Purkinje cell (primary cell): ENCODE measurements around the gene SHISA7. TPM values are rescaled to one million over a fixed set of nuclear protein-coding genes. Genes with fewer than 3 reads are reported as not detected.

Source experiments
- polyA plus RNA-seq: library from polyadenylated mRNA; unstranded; fragments of >200 nt; fragmentation: Nextera tagmentation; gene quantifications from 2 replicates; pipeline ENCODE4 v1.2.1, GENCODE V29; 2014

SHISA7 gene
- polyA plus RNA-seq: 0.62 TPM in 1 of 2 replicates, not detected in the other

GRCh38 chr19:55443045-55443823, at the start of gene SHISA7:
SHISA7 (minus strand) TSS chr19:55443300; CDS start chr19:55442863, 437 bp downstream.

DNA sequence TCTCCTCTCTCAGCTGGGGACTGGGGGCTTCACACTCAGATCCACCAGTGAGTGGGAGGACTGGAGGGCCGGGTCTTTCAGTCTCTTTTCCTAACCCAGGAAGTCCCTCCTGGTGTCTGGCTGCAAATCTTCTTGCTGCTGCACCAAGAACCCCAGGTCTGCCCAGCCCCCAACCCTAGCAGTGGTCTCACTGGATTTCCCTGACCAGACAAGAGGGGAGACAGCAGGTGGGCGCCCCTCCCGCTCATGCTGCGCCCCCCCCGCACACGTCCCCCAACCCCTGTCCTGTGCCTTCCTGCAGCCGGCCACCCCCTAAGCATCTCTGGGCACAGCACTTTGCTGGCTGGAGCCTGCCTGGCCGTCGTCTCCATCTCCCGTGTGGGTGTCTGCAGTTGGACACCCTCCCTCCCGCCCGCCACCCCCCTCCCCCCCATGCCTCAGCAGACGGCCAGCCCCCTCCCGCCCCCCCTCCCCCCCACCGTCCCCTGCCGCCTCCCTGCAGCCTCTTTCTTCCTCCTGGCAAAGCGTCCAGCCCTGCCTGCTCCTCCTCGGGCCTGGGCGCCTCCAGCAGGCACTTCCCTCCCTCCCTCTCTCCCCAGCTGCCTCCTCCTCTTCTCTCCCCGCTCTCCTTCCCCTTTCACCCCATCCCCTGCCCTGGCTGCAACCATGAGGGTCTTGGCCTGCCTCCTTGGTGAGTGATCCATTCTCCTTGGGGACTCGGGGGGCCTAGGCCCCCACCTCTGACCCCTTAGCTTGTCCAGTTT, 45.0 kb upstream of the SHISA7 start, which contains the start of gene SSC5D:
Gene SSC5D (plus strand): TSS at position 513 of the 764 bp plus-strand sequence. CDS start 154 bp downstream, at position 667.

DNA sequence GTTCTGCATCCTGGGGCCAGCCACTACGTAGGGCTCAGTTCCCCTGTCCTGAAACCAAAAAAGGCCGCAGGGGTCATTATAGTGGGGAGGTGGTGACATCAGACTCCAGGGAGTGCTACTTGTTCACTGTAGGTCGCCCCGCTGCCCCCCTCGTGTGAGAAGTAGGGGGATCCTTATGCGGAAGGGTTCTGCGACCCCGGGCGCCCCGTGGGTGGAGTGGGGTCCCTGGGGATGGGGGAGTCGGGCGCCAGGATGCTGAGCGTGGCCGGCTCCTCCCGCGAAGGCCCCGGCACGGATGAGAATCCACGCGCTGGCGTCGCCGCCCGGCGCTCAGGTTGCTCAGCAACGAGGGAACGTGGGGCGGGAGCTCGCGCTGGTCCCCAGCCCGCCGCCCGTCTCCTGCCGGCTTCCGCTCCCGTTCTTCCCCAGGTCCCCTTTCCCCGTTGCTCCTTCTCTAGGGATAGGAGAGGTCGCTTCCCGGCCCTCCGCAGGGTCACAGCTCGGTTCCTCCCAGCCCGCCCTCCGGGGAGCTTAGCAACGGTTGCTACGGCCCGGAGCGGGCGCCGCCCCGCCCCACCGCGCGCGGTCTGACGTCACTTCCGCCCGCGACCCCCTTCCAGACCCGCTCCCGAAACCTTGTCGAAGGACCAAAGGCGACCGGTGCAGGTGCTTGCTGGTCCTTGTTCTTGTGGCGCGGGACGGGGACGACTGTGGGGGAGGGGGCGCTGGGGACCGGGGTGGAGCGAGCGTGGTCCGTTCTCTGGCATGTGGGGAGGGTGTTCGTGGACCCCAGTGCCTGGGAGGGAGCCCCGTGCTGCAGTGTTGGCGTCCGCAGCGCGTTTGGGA, 41.7 kb upstream of the SHISA7 start, which contains the start of gene NAT14:
Gene NAT14 (plus strand): TSS at position 596 of the 846 bp plus-strand sequence. CDS start 521 bp downstream, outside the sequence.

GRCh38 chr19:55476100-55476775, 33.1 kb upstream of the SHISA7 start, which contains the start of gene ZNF628:
ZNF628 (plus strand) TSS chr19:55476617; CDS start chr19:55479911, 3,294 bp downstream.

GRCh38 chr19:55464662-55465054, 21.6 kb upstream of the SHISA7 start, which contains the start of gene C19orf85:
C19orf85 (minus strand) TSS chr19:55464751; CDS start chr19:55464554, 197 bp downstream.

GRCh38 chr19:55461259-55461973, 18.3 kb upstream of the SHISA7 start, which contains the start of gene ISOC2:
ISOC2 (minus strand) TSS chr19:55461642; CDS start chr19:55456486, 5,156 bp downstream.

DNA sequence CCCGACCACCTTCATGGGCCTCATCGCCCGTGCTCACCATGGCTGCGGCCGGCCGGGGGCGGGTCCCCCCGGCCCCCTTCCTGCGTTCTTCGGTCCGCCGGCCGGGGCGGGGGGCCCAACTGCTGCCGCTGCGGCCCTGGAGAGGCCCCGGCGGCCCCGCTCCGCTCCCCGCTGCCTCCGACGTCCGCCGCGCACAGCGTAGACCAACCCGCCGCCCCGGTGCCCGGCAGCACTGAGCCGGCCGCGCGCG, 35.6 kb downstream of the SHISA7 start, which contains the start of gene UBE2S:
Gene UBE2S (minus strand): TSS at position 239 of the 250 bp plus-strand sequence. CDS start 199 bp downstream, at position 40.

DNA sequence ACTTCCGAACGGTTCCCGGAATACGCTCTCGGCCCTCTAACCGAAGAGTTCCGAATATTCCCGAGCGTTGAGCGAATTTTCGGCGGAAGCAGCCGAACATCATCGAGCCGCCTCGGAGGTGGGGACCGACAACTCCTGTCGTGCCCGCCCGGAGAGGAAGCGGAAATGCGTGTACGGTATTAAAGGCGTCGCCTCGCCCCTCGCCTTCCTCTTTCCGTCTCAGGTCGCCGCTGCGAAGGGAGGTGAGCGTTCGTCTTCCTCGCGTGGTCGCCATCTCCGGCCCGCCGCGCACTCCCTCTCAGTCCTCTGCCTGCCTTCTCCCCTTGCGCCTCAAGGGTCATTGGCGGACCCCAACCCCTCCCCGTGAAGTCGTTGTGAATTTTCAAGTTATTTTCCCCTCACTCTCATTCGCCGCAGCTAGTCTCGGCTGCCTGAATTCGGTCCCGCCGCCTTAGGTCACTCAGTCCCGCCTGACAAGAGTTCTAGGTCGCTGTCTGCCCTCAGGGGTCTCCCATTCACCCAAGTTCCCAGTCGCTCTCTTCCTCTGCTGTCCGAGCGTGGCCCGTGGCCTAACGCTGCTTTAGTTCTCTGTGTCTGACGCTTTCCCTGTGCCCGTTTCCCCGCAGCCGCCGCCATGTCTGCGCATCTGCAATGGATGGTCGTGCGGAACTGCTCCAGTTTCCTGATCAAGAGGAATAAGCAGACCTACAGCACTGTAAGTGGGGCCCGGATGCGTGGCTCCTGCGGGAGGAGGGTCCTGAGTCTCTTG, 57.2 kb downstream of the SHISA7 start, which contains the start of gene RPL28:
Gene RPL28 (plus strand): TSS at position 209 of the 769 bp plus-strand sequence. CDS start 426 bp downstream, at position 635.

GRCh38 chr19:55384131-55384919, 58.8 kb downstream of the SHISA7 start, which contains the start of gene TMEM238:
TMEM238 (minus strand) TSS chr19:55384292; CDS start chr19:55384259, 33 bp downstream.

Other genes with a start within 250 kb of the SHISA7 start
- gene PTPRH, start 233.8 kb downstream of the SHISA7 start, polyA plus RNA-seq: 1.0 TPM in 1 of 2 replicates, not detected in the other
- gene TMEM86B, start 214.5 kb downstream of the SHISA7 start, polyA plus RNA-seq: 0.27 and 1.3 TPM in 2 replicates
- gene PPP6R1, start 184.3 kb downstream of the SHISA7 start, polyA plus RNA-seq: 1.3 and 2.7 TPM in 2 replicates
- gene HSPBP1, start 163.2 kb downstream of the SHISA7 start, polyA plus RNA-seq: 5.9 and 10.4 TPM in 2 replicates
- gene BRSK1, start 159.3 kb downstream of the SHISA7 start, polyA plus RNA-seq: 0.44 and 2.8 TPM in 2 replicates
- not detected in 2 replicates for gene TMEM150B, start 118.0 kb downstream of the SHISA7 start, polyA plus RNA-seq
- gene KMT5C, start 103.4 kb downstream of the SHISA7 start, polyA plus RNA-seq: 0.77 TPM in 1 of 2 replicates, not detected in the other
- gene COX6B2, start 88.6 kb downstream of the SHISA7 start, polyA plus RNA-seq: not detected in 2 replicates
- gene GARIN5B, start 80.0 kb downstream of the SHISA7 start, polyA plus RNA-seq: not detected in 2 replicates
- gene IL11, start 72.8 kb downstream of the SHISA7 start, polyA plus RNA-seq: not detected in 2 replicates
- gene TMEM190, start 66.5 kb downstream of the SHISA7 start, polyA plus RNA-seq: not detected in 2 replicates
- gene TMEM238, start 59.0 kb downstream of the SHISA7 start, polyA plus RNA-seq: not detected in 2 replicates
- gene RPL28, start 57.4 kb downstream of the SHISA7 start, polyA plus RNA-seq: 339 and 376 TPM in 2 replicates
- gene UBE2S, start 35.5 kb downstream of the SHISA7 start, polyA plus RNA-seq: 1.3 and 1.6 TPM in 2 replicates
- gene ISOC2, start 18.3 kb upstream of the SHISA7 start, polyA plus RNA-seq: 0.93 and 1.2 TPM in 2 replicates
- gene C19orf85, start 21.5 kb upstream of the SHISA7 start, polyA plus RNA-seq: not detected in 2 replicates
- not detected in 2 replicates for gene ZNF628, start 33.3 kb upstream of the SHISA7 start, polyA plus RNA-seq
- gene NAT14, start 41.9 kb upstream of the SHISA7 start, polyA plus RNA-seq: 26.9 and 43.3 TPM in 2 replicates
- gene SSC5D, start 45.1 kb upstream of the SHISA7 start, polyA plus RNA-seq: 0.05 TPM in 1 of 2 replicates, not detected in the other
- not detected in 2 replicates for gene SBK2, start 93.8 kb upstream of the SHISA7 start, polyA plus RNA-seq
- not detected in 2 replicates for gene SBK3, start 102.2 kb upstream of the SHISA7 start, polyA plus RNA-seq
- 0.36 and 0.48 TPM in 2 replicates for gene ZNF579, start 137.5 kb upstream of the SHISA7 start, polyA plus RNA-seq
- gene FIZ1, start 156.2 kb upstream of the SHISA7 start, polyA plus RNA-seq: 1.7 and 4.2 TPM in 2 replicates
- 0.36 TPM in 1 of 2 replicates, not detected in the other for gene ZNF524, start 157.0 kb upstream of the SHISA7 start, polyA plus RNA-seq
- 0.22 TPM in 1 of 2 replicates, not detected in the other for gene ZNF865, start 162.3 kb upstream of the SHISA7 start, polyA plus RNA-seq
- gene ZNF784, start 181.3 kb upstream of the SHISA7 start, polyA plus RNA-seq: 0.16 and 0.27 TPM in 2 replicates
- 8.2 and 11.4 TPM in 2 replicates for gene ZNF580, start 197.7 kb upstream of the SHISA7 start, polyA plus RNA-seq
- 0.74 and 4.1 TPM in 2 replicates for gene ZNF581, start 200.3 kb upstream of the SHISA7 start, polyA plus RNA-seq
- gene CCDC106, start 204.9 kb upstream of the SHISA7 start, polyA plus RNA-seq: 0.35 and 0.67 TPM in 2 replicates
- gene U2AF2, start 211.7 kb upstream of the SHISA7 start, polyA plus RNA-seq: 2.8 and 3.7 TPM in 2 replicates
- 1.3 and 1.4 TPM in 2 replicates for gene EPN1, start 231.9 kb upstream of the SHISA7 start, polyA plus RNA-seq